ENCODE results near the gene CFAP299.

CFAP299 gene

GRCh38 chr4:80852061-80852460 is 516.5 kb downstream of the CFAP299 start:
- DNase-seq, result no peak

- no peak for DNase-seq
These were observed 538.0 kb downstream of the CFAP299 start for GRCh38 chr4:80873571-80873970.

- DNase-seq, result no peak
These were observed 539.4 kb downstream of the CFAP299 start for GRCh38 chr4:80874979-80875378.

- no peak for DNase-seq
These were observed 540.1 kb downstream of the CFAP299 start for GRCh38 chr4:80875642-80876041.

- DNase-seq, result no peak
These were observed 541.3 kb downstream of the CFAP299 start for GRCh38 chr4:80876810-80877209.

- DNase-seq, result no peak
These were observed 542.7 kb downstream of the CFAP299 start for GRCh38 chr4:80878218-80878617.

- DNase-seq, result no peak
These were observed 562.2 kb downstream of the CFAP299 start for GRCh38 chr4:80897537-80898303.

GRCh38 chr4:80900908-80901307 is 565.4 kb downstream of the CFAP299 start:
- DNase-seq, result no peak

GRCh38 chr4:80903020-80903419 is 567.5 kb downstream of the CFAP299 start:
- no peak for DNase-seq

GRCh38 chr4:80909938-80910337 is 574.4 kb downstream of the CFAP299 start:
- no peak for DNase-seq

- no peak for DNase-seq
These were observed 575.9 kb downstream of the CFAP299 start for GRCh38 chr4:80911458-80911857.

GRCh38 chr4:80912350-80912749 is 576.8 kb downstream of the CFAP299 start:
- DNase-seq, result no peak

GRCh38 chr4:80913381-80913780 is 577.9 kb downstream of the CFAP299 start:
- no peak for DNase-seq

- DNase-seq, result no peak
These were observed 581.2 kb downstream of the CFAP299 start for GRCh38 chr4:80916770-80917169.

- no peak for DNase-seq
These were observed 582.5 kb downstream of the CFAP299 start for GRCh38 chr4:80918004-80918403.

GRCh38 chr4:80921441-80921840 is 585.9 kb downstream of the CFAP299 start:
- DNase-seq, result no peak

- no peak for DNase-seq
These were observed 587.4 kb downstream of the CFAP299 start for GRCh38 chr4:80922941-80923340.

- no peak for DNase-seq
These were observed 589.8 kb downstream of the CFAP299 start for GRCh38 chr4:80925293-80925692.

- DNase-seq, result no peak
These were observed 590.9 kb downstream of the CFAP299 start for GRCh38 chr4:80926446-80926845.

- DNase-seq, result no peak
These were observed 591.4 kb downstream of the CFAP299 start for GRCh38 chr4:80926891-80927290.

GRCh38 chr4:80927420-80927819 is 591.9 kb downstream of the CFAP299 start:
- no peak for DNase-seq

GRCh38 chr4:80931631-80932081 is 596.1 kb downstream of the CFAP299 start:
- DNase-seq, result no peak

GRCh38 chr4:80948141-80948540 is 612.6 kb downstream of the CFAP299 start:
- DNase-seq, result no peak

- DNase-seq, result no peak
These were observed 613.5 kb downstream of the CFAP299 start for GRCh38 chr4:80948995-80949394.

- no peak for DNase-seq
These were observed 620.9 kb downstream of the CFAP299 start for GRCh38 chr4:80956421-80956820.

All from NCI-H2081 treated with DMSO at 0.1 percent for 48 hours (cell line).